Activated CD4-positive, alpha-beta T cell treated with anti-CD3 and anti-CD28 coated beads for 48 hours (primary cell): Measurements from ENCODE around the gene TNS3.

Experiments used
- DNase-seq: peaks from one replicate; pipeline ENCODE4 v3.0.0-alpha.2; 2020

Gene TNS3

GRCh38 chr7:47580811-47581331 is 1.0 kb downstream of the TNS3 start:
- DNase-seq = no peak

- DNase-seq = no peak
Measured at GRCh38 chr7:47580175-47580706, 1.7 kb downstream of the TNS3 start.

GRCh38 chr7:47579458-47579857 is 2.5 kb downstream of the TNS3 start:
- no peak for DNase-seq

- no peak for DNase-seq
Measured at GRCh38 chr7:47578579-47579270, 3.2 kb downstream of the TNS3 start.

- no peak for DNase-seq
Measured at GRCh38 chr7:47577321-47577919, 4.5 kb downstream of the TNS3 start.

GRCh38 chr7:47576866-47577306 is 5.0 kb downstream of the TNS3 start:
- DNase-seq = no peak

- no peak for DNase-seq
Measured at GRCh38 chr7:47576031-47576865, 5.7 kb downstream of the TNS3 start.

- no peak for DNase-seq
Measured at GRCh38 chr7:47574482-47575329, 7.2 kb downstream of the TNS3 start.

GRCh38 chr7:47573758-47574481 is 8.0 kb downstream of the TNS3 start:
- no peak for DNase-seq

- no peak for DNase-seq
Measured at GRCh38 chr7:47572939-47573757, 8.8 kb downstream of the TNS3 start.

GRCh38 chr7:47572094-47572445 is 9.8 kb downstream of the TNS3 start:
- DNase-seq = no peak

- DNase-seq = no peak
Measured at GRCh38 chr7:47571331-47572093, 10.4 kb downstream of the TNS3 start.

- no peak for DNase-seq
Measured at GRCh38 chr7:47570649-47571050, 11.3 kb downstream of the TNS3 start.

- DNase-seq = no peak
Measured at GRCh38 chr7:47568547-47568946, 13.4 kb downstream of the TNS3 start.

- no peak for DNase-seq
Measured at GRCh38 chr7:47568056-47568455, 13.9 kb downstream of the TNS3 start.

- no peak for DNase-seq
Measured at GRCh38 chr7:47565640-47566250, 16.2 kb downstream of the TNS3 start.

GRCh38 chr7:47563521-47563920 is 18.4 kb downstream of the TNS3 start:
- no peak for DNase-seq

GRCh38 chr7:47561715-47562446 is 20.0 kb downstream of the TNS3 start:
- DNase-seq = no peak
